HG03460 (cell line): Measurements from ENCODE around the gene MORN1.

Experiments used
- ATAC-seq: cut with Tn5 transposase; IDR thresholded peaks from one replicate; pipeline ENCODE4 v1.9.1; 2021; ENCODE audit not compliant: unreplicated experiment

The MORN1 gene

GRCh38 chr1:2323451-2323974, 67.8 kb downstream of the MORN1 start:
- ATAC-seq = no peak

- no peak for ATAC-seq
These were observed 68.7 kb downstream of the MORN1 start for GRCh38 chr1:2322581-2323211.

GRCh38 chr1:2322065-2322571, 69.2 kb downstream of the MORN1 start:
- no peak for ATAC-seq

GRCh38 chr1:2320760-2321667, 70.3 kb downstream of the MORN1 start:
- no peak for ATAC-seq

- no peak for ATAC-seq
These were observed 71.3 kb downstream of the MORN1 start for GRCh38 chr1:2320006-2320405.

GRCh38 chr1:2319291-2319690, 72.1 kb downstream of the MORN1 start:
- ATAC-seq = no peak

- ATAC-seq = no peak
These were observed 72.8 kb downstream of the MORN1 start for GRCh38 chr1:2318314-2319278.

GRCh38 chr1:2317230-2318065, 73.9 kb downstream of the MORN1 start:
- no peak for ATAC-seq

GRCh38 chr1:2316451-2316961, 74.8 kb downstream of the MORN1 start:
- ATAC-seq = no peak

- ATAC-seq = no peak
These were observed 75.5 kb downstream of the MORN1 start for GRCh38 chr1:2315674-2316450.

- no peak for ATAC-seq
These were observed 76.3 kb downstream of the MORN1 start for GRCh38 chr1:2314803-2315673.

- no peak for ATAC-seq
These were observed 77.0 kb downstream of the MORN1 start for GRCh38 chr1:2314273-2314802.

GRCh38 chr1:2313651-2314261, 77.6 kb downstream of the MORN1 start:
- no peak for ATAC-seq

GRCh38 chr1:2312515-2313301, 78.6 kb downstream of the MORN1 start:
- ATAC-seq = no peak

GRCh38 chr1:2312160-2312514, 79.2 kb downstream of the MORN1 start:
- no peak for ATAC-seq

- no peak for ATAC-seq
These were observed 79.9 kb downstream of the MORN1 start for GRCh38 chr1:2311184-2312032.
